ENCODE data around the gene TMEM151A. TPM values are rescaled to one million over a fixed set of nuclear protein-coding genes. Genes with fewer than 3 reads are reported as not detected.

The TMEM151A gene
- total RNA-seq, 2 donors from 2014 or later = 0.10 TPM; not detected in 1

- H3K27ac Mint-ChIP-seq = no peak overlapping the region
- peaks cover 44% of the 10 kb centered on the region for H3K4me1 Mint-ChIP-seq (ENCODE audit: low read depth)
- ATAC-seq (replicated peaks in 1 of 2) (peak; percentile 88 to 89), DNase-seq (peak; percentile 82 to 87)
- H3K4me3 Mint-ChIP-seq = peak overlapping the region; percentile 56 to 60
- no peaks in the 10 kb centered on the region for H3K27me3 Mint-ChIP-seq (ENCODE audit: low read depth)
- no peaks in the 10 kb centered on the region for H3K36me3 Mint-ChIP-seq (ENCODE audit: insufficient read depth in 2 of 2)
- no peaks in the 10 kb centered on the region for H3K9me3 Mint-ChIP-seq
Observed at GRCh38 chr11:66328302-66329144, 36.8 kb downstream of the TMEM151A start.

GRCh38 chr11:66329165-66329673 lies 37.5 kb downstream of the TMEM151A start:
- Mint-ChIP-seq H3K9me3 (no peaks in the 10 kb centered on the region), H3K27me3 (ENCODE audit: low read depth) (no peaks in the 10 kb centered on the region), H3K27ac (no peak overlapping the region), H3K36me3 (ENCODE audit: insufficient read depth in 2 of 2) (no peaks in the 10 kb centered on the region), H3K4me3 (no peak overlapping the region), H3K4me1 (ENCODE audit: low read depth) (peaks cover 39% of the 10 kb centered on the region)
- ATAC-seq (replicated peaks in 1 of 2) = no peak
- no peak for DNase-seq

- DNase-seq = no peak
- Mint-ChIP-seq H3K4me1 (ENCODE audit: low read depth) (peaks cover 36% of the 10 kb centered on the region), H3K9me3 (no peaks in the 10 kb centered on the region), H3K4me3 (no peak overlapping the region), H3K36me3 (ENCODE audit: insufficient read depth in 2 of 2) (no peaks in the 10 kb centered on the region), H3K27me3 (ENCODE audit: low read depth) (no peaks in the 10 kb centered on the region), H3K27ac (no peak overlapping the region)
- ATAC-seq (replicated peaks in 1 of 2) = no peak
Observed at GRCh38 chr11:66330931-66331330, 39.2 kb downstream of the TMEM151A start.

- H3K36me3 Mint-ChIP-seq (ENCODE audit: insufficient read depth in 2 of 2) = no peaks in the 10 kb centered on the region
- no peak overlapping the region for H3K4me3 Mint-ChIP-seq
- peaks cover 36% of the 10 kb centered on the region for H3K4me1 Mint-ChIP-seq (ENCODE audit: low read depth)
- no peak for DNase-seq
- H3K27ac Mint-ChIP-seq = no peak overlapping the region
- no peaks in the 10 kb centered on the region for H3K9me3 Mint-ChIP-seq
- ATAC-seq (replicated peaks in 1 of 2) = no peak
- H3K27me3 Mint-ChIP-seq (ENCODE audit: low read depth) = no peaks in the 10 kb centered on the region
Observed at GRCh38 chr11:66331542-66332370, 40.1 kb downstream of the TMEM151A start.

GRCh38 chr11:66332371-66333219 lies 40.9 kb downstream of the TMEM151A start:
- ATAC-seq (replicated peaks in 1 of 2) (no peak), DNase-seq (no peak)
- Mint-ChIP-seq H3K36me3 (ENCODE audit: insufficient read depth in 2 of 2) (no peaks in the 10 kb centered on the region), H3K9me3 (no peaks in the 10 kb centered on the region), H3K27me3 (ENCODE audit: low read depth) (no peaks in the 10 kb centered on the region), H3K4me3 (no peak overlapping the region), H3K4me1 (ENCODE audit: low read depth) (peaks cover 38% of the 10 kb centered on the region), H3K27ac (no peak overlapping the region)

- Mint-ChIP-seq H3K9me3 (no peaks in the 10 kb centered on the region), H3K36me3 (ENCODE audit: insufficient read depth in 2 of 2) (no peaks in the 10 kb centered on the region), H3K4me3 (no peak overlapping the region), H3K4me1 (ENCODE audit: low read depth) (peaks cover 32% of the 10 kb centered on the region), H3K27me3 (ENCODE audit: low read depth) (no peaks in the 10 kb centered on the region), H3K27ac (no peak overlapping the region)
- DNase-seq (no peak), ATAC-seq (replicated peaks in 1 of 2) (no peak)
Observed at GRCh38 chr11:66333220-66333877, 41.7 kb downstream of the TMEM151A start.

- H3K27ac Mint-ChIP-seq = no peak overlapping the region
- H3K4me3 Mint-ChIP-seq = no peak overlapping the region
- no peaks in the 10 kb centered on the region for H3K27me3 Mint-ChIP-seq (ENCODE audit: low read depth)
- no peak for DNase-seq
- peaks cover 0 to 1% of the 10 kb centered on the region in 2 donors for H3K36me3 Mint-ChIP-seq (ENCODE audit: insufficient read depth in 2 of 2)
- no peaks in the 10 kb centered on the region for H3K9me3 Mint-ChIP-seq
- ATAC-seq (replicated peaks in 1 of 2) = no peak
- peaks cover 25% of the 10 kb centered on the region for H3K4me1 Mint-ChIP-seq (ENCODE audit: low read depth)
Observed at GRCh38 chr11:66333896-66334604, 42.4 kb downstream of the TMEM151A start.

GRCh38 chr11:66334605-66335442 lies 43.1 kb downstream of the TMEM151A start:
- no peak overlapping the region for H3K27ac Mint-ChIP-seq
- peaks cover 0 to 1% of the 10 kb centered on the region in 2 donors for H3K36me3 Mint-ChIP-seq (ENCODE audit: insufficient read depth in 2 of 2)
- no peak for DNase-seq
- H3K4me1 Mint-ChIP-seq (ENCODE audit: low read depth) = peaks cover 24% of the 10 kb centered on the region
- H3K27me3 Mint-ChIP-seq (ENCODE audit: low read depth) = no peaks in the 10 kb centered on the region
- no peak for ATAC-seq (replicated peaks in 1 of 2)
- peak overlapping the region; percentile 4 to 46 for H3K4me3 Mint-ChIP-seq
- no peaks in the 10 kb centered on the region for H3K9me3 Mint-ChIP-seq

- DNase-seq = no peak
- peak overlapping the region; percentile 79 to 80 for H3K4me3 Mint-ChIP-seq
Observed at GRCh38 chr11:66335531-66336233, 44.0 kb downstream of the TMEM151A start.

GRCh38 chr11:66336234-66337102 lies 44.8 kb downstream of the TMEM151A start, which contains the start of gene RIN1:
TSS of gene RIN1 (minus strand) at chr11:66336434. CDS start at chr11:66336402, 32 bp downstream.
- Mint-ChIP-seq H3K27me3 (ENCODE audit: low read depth) (no peaks in the 10 kb centered on the region), H3K4me3 (peak within 1 kb of the TSS; percentile 79 to 80), H3K9me3 (no peaks in the 10 kb centered on the region), H3K27ac (peak within 1 kb of the TSS; percentile 29), H3K4me1 (ENCODE audit: low read depth) (peaks cover 24% of the 10 kb centered on the region), H3K36me3 (ENCODE audit: insufficient read depth in 2 of 2) (peaks cover 0 to 1% of the 10 kb centered on the region in 2 donors)
- DNase-seq (peak; percentile 85 to 90), ATAC-seq (replicated peaks in 1 of 2) (peak; percentile 89 to 91)

More at GRCh38 chr11:66335531-66336233, 44.0 kb downstream of the TMEM151A start:
- Mint-ChIP-seq H3K4me1 (ENCODE audit: low read depth) (peaks cover 24% of the 10 kb centered on the region), H3K27me3 (ENCODE audit: low read depth) (no peaks in the 10 kb centered on the region), H3K36me3 (ENCODE audit: insufficient read depth in 2 of 2) (peaks cover 0 to 1% of the 10 kb centered on the region in 2 donors), H3K27ac (no peak overlapping the region), H3K9me3 (no peaks in the 10 kb centered on the region)
- ATAC-seq (replicated peaks in 1 of 2) = peak in 1 of 2 donors; percentile 10

Data from activated T-cell treated with anti-CD3 and anti-CD28 coated beads, Interleukin-2, amount 50 U/mL, for 72 hours (primary cell).